Gastrocnemius medialis (tissue), 4 donors: ENCODE results near the gene TBX15. TPM values are rescaled to one million over a fixed set of nuclear protein-coding genes. Genes with fewer than 3 reads are reported as not detected.

Experiments
- ATAC-seq, 2 donors: fragments of 150-250 bp; one replicate each; pipeline ENCODE4 v1.9.1; 2016
- DNase-seq, 2 donors: peaks; one replicate each; pipeline ENCODE4 v3.0.0-alpha.2; 2019
- H3K27ac ChIP-seq, 4 donors: fragments of 200-600 bp; sonication (generic); 1 replicate in 1 of 4; 2 replicates in 3 of 4; pipeline ENCODE4 v1.5.1; 2016 to 2018; ENCODE audit warnings: mild to moderate bottlenecking in 2 of 4, moderate library complexity in 1 of 4
- H3K27me3 ChIP-seq, 3 donors: fragments of 200-600 bp; sonication (generic) in 2 of 3; 1 replicate in 1 of 3; 2 replicates in 2 of 3; pipeline versions ENCODE4 v1.5.1 to v1.6.0; 2016 to 2019; ENCODE audit warnings: mild to moderate bottlenecking in 1 of 3, moderate library complexity in 1 of 3
- H3K36me3 ChIP-seq, 2 donors: fragments of 200-600 bp; sonication (generic) in 1 of 2; one replicate each; pipeline ENCODE4 v1.5.1; 2017 to 2018
- H3K4me1 ChIP-seq, 2 donors: fragments of 200-600 bp; sonication (generic) in 1 of 2; one replicate each; pipeline ENCODE4 v1.5.1; 2016 to 2017; ENCODE audit warnings: mild to moderate bottlenecking in 2 of 2
- H3K4me3 ChIP-seq, 4 donors: fragments of 200-600 bp; sonication (generic) in 3 of 4; 1 replicate in 1 of 4; 2 replicates in 3 of 4; pipeline ENCODE4 v1.5.1; 2016 to 2019; ENCODE audit warnings: mild to moderate bottlenecking in 2 of 4
- H3K9me3 ChIP-seq, 3 donors: fragments of 200-600 bp; sonication (generic) in 2 of 3; 1 replicate in 1 of 3; 2 replicates in 2 of 3; pipeline ENCODE4 v1.5.1; 2016 to 2019
- CTCF ChIP-seq, 5 experiments: fragments of 450-650 bp in 3 of 5; fragments of 200-600 bp in 2 of 5; sonication (generic) in 2 of 5; IDR thresholded peaks in 4 of 5; conservative IDR thresholded peaks in 1 of 5; 1 replicate in 4 of 5; 2 replicates in 1 of 5; pipeline ENCODE4 v1.5.1; 2016 to 2019; ENCODE audit warnings: antibody characterized with exemption in 5 of 5, mild to moderate bottlenecking in 3 of 5, moderate library complexity in 3 of 5
- POLR2A ChIP-seq, 2 donors: fragments of 450-650 bp; IDR thresholded peaks; one replicate each; pipeline ENCODE4 v1.6.1; 2017; ENCODE audit warnings: antibody characterized with exemption in 2 of 2, mild to moderate bottlenecking in 2 of 2, moderate library complexity in 2 of 2
- in situ Hi-C, 4 donors: fragments of 200-750 bp; cut with MboI; loops; one replicate each; pipeline versions ENCODE4 v1.15.0 to v1.8.0; 2017; ENCODE audit warnings: low sequenced_read_pairs in 4 of 4
- intact Hi-C: fragments of 100-400 bp; cut with DNase I; formaldehyde crosslinking; loops from one replicate; pipeline ENCODE4 v1.15.1; 2023; ENCODE audit warnings: low total_unique reads
- total RNA-seq, 4 donors: library from RNA; depleted of rRNA; stranded (reverse); fragments of >200 nt; gene quantifications; one replicate each; pipeline versions ENCODE4 v1.1.0 to v1.2.3, GENCODE V29; 2016

Gene TBX15
- total RNA-seq, 4 donors from 2014 or later = 91.4 to 275 (median 245) TPM

GRCh38 chr1:118914379-118915161 lies 73.6 kb downstream of the TBX15 start:
- in situ Hi-C loops = no loop called here
- no peak for ATAC-seq
- no peak for DNase-seq
- H3K36me3 ChIP-seq = peaks cover 0 to 89% of the 10 kb centered on the region in 2 donors
- H3K4me1 ChIP-seq = no peaks in the 10 kb centered on the region
- no peak for TF ChIP-seq POLR2A (IDR thresholded peaks at IDR 0.05)
- H3K27ac ChIP-seq = no peak overlapping the region
- no peaks in the 10 kb centered on the region for H3K27me3 ChIP-seq
- intact Hi-C loops = no loop called here
- no peaks in the 10 kb centered on the region for H3K9me3 ChIP-seq
- H3K4me3 ChIP-seq = no peak overlapping the region

- no peak for DNase-seq
- Histone ChIP-seq H3K9me3 (no peaks in the 10 kb centered on the region), H3K4me3 (no peak overlapping the region), H3K27me3 (no peaks in the 10 kb centered on the region), H3K4me1 (no peaks in the 10 kb centered on the region), H3K27ac (no peak overlapping the region), H3K36me3 (peaks cover 0 to 87% of the 10 kb centered on the region in 2 donors)
- TF ChIP-seq POLR2A (IDR thresholded peaks at IDR 0.05) = no peak
- TF ChIP-seq CTCF (IDR thresholded peaks at IDR 0.05 in 4 of 5, conservative IDR thresholded peaks at IDR 0.05 in 1 of 5) = no peak
- intact Hi-C loops = no loop called here
- ATAC-seq = no peak
- in situ Hi-C loops = no loop called here
Measured at GRCh38 chr1:118913818-118914217, 74.3 kb downstream of the TBX15 start.

- no peak for ATAC-seq
- TF ChIP-seq POLR2A (IDR thresholded peaks at IDR 0.05) (no peak), CTCF (IDR thresholded peaks at IDR 0.05 in 4 of 5, conservative IDR thresholded peaks at IDR 0.05 in 1 of 5) (no peak)
- DNase-seq = no peak
- H3K36me3 ChIP-seq = peaks cover 0 to 82% of the 10 kb centered on the region in 2 donors
- in situ Hi-C loops (no loop called here), intact Hi-C loops (no loop called here)
- H3K4me1 ChIP-seq = no peaks in the 10 kb centered on the region
- no peak overlapping the region for H3K27ac ChIP-seq
- H3K9me3 ChIP-seq = no peaks in the 10 kb centered on the region
- H3K27me3 ChIP-seq = no peaks in the 10 kb centered on the region
- no peak overlapping the region for H3K4me3 ChIP-seq
Measured at GRCh38 chr1:118912574-118912973, 75.6 kb downstream of the TBX15 start.

GRCh38 chr1:118911571-118911970 lies 76.6 kb downstream of the TBX15 start:
- no peaks in the 10 kb centered on the region for H3K27me3 ChIP-seq
- no peak for DNase-seq
- no peak overlapping the region for H3K4me3 ChIP-seq
- in situ Hi-C loops = no loop called here
- no peaks in the 10 kb centered on the region for H3K9me3 ChIP-seq
- peaks cover 0 to 2% of the 10 kb centered on the region in 2 donors for H3K4me1 ChIP-seq
- intact Hi-C loops = no loop called here
- H3K27ac ChIP-seq = no peak overlapping the region
- TF ChIP-seq CTCF (IDR thresholded peaks at IDR 0.05 in 4 of 5, conservative IDR thresholded peaks at IDR 0.05 in 1 of 5) (no peak), POLR2A (IDR thresholded peaks at IDR 0.05) (no peak)
- ATAC-seq = no peak
- H3K36me3 ChIP-seq = peaks cover 0 to 89% of the 10 kb centered on the region in 2 donors

GRCh38 chr1:118907466-118907865 lies 80.7 kb downstream of the TBX15 start:
- ATAC-seq (no peak), DNase-seq (no peak)
- peaks cover 0 to 71% of the 10 kb centered on the region in 2 donors for H3K36me3 ChIP-seq
- H3K4me3 ChIP-seq = no peak overlapping the region
- intact Hi-C loops (no loop called here), in situ Hi-C loops (no loop called here)
- H3K27ac ChIP-seq = no peak overlapping the region
- H3K9me3 ChIP-seq = no peaks in the 10 kb centered on the region
- H3K4me1 ChIP-seq = peaks cover 3 to 18% of the 10 kb centered on the region in 2 donors
- no peaks in the 10 kb centered on the region for H3K27me3 ChIP-seq
- TF ChIP-seq CTCF (IDR thresholded peaks at IDR 0.05 in 4 of 5, conservative IDR thresholded peaks at IDR 0.05 in 1 of 5) (no peak), POLR2A (IDR thresholded peaks at IDR 0.05) (no peak)
